Stimulated activated CD4-positive, alpha-beta T cell treated with anti-CD3 and anti-CD28 coated beads, Interleukin-4, amount 100 ng/mL, for 4 hours (primary cell): ENCODE data around the gene NR2C1.

ENCODE experiments used
- DNase-seq, 2 experiments: peaks; one replicate each; pipeline ENCODE4 v3.0.0-alpha.2; 2020

The NR2C1 gene

GRCh38 chr12:95083938-95084337 is 10.5 kb upstream of the NR2C1 start:
- DNase-seq = no peak

GRCh38 chr12:95083471-95083870 is 10.1 kb upstream of the NR2C1 start:
- no peak for DNase-seq

GRCh38 chr12:95077341-95077740 is 3.9 kb upstream of the NR2C1 start:
- DNase-seq = no peak

GRCh38 chr12:95074766-95075165 is 1.3 kb upstream of the NR2C1 start:
- no peak for DNase-seq

- no peak for DNase-seq
Observed at GRCh38 chr12:95073698-95074520, 491 bp upstream of the NR2C1 start.

GRCh38 chr12:95070378-95070777 is 3.0 kb downstream of the NR2C1 start:
- DNase-seq = no peak

- DNase-seq = no peak
Observed at GRCh38 chr12:95066091-95066855, 7.1 kb downstream of the NR2C1 start.

GRCh38 chr12:95060951-95061350 is 12.5 kb downstream of the NR2C1 start:
- DNase-seq = no peak

GRCh38 chr12:95059984-95060383 is 13.4 kb downstream of the NR2C1 start:
- DNase-seq = no peak

- DNase-seq = no peak
Observed at GRCh38 chr12:95057424-95057823, 16.0 kb downstream of the NR2C1 start.

- DNase-seq = no peak
Observed at GRCh38 chr12:95055057-95055456, 18.4 kb downstream of the NR2C1 start.

GRCh38 chr12:95054206-95054605 is 19.2 kb downstream of the NR2C1 start:
- DNase-seq = no peak

GRCh38 chr12:95051241-95051640 is 22.2 kb downstream of the NR2C1 start:
- no peak for DNase-seq

GRCh38 chr12:95037906-95038305 is 35.5 kb downstream of the NR2C1 start:
- no peak for DNase-seq

GRCh38 chr12:95034750-95035149 is 38.7 kb downstream of the NR2C1 start:
- no peak for DNase-seq

- DNase-seq = no peak
Observed at GRCh38 chr12:95022477-95022876, 50.9 kb downstream of the NR2C1 start.

GRCh38 chr12:95017482-95017881 is 55.9 kb downstream of the NR2C1 start:
- no peak for DNase-seq

GRCh38 chr12:95016120-95016519 is 57.3 kb downstream of the NR2C1 start:
- no peak for DNase-seq

GRCh38 chr12:95014554-95014953 is 58.9 kb downstream of the NR2C1 start:
- DNase-seq = no peak

GRCh38 chr12:95006206-95006605 is 67.2 kb downstream of the NR2C1 start:
- DNase-seq = no peak

- no peak for DNase-seq
Observed at GRCh38 chr12:95004610-95005009, 68.8 kb downstream of the NR2C1 start.

- DNase-seq = no peak
Observed at GRCh38 chr12:95003921-95004272, 69.5 kb downstream of the NR2C1 start.

- DNase-seq = peak; percentile 91 to 94
Observed at GRCh38 chr12:95003213-95003920, 70.1 kb downstream of the NR2C1 start, which contains the start of gene NDUFA12. Gene NDUFA12, minus strand, starts transcription at chr12:95003697. Its CDS starts 17 bp downstream, at chr12:95003680.

GRCh38 chr12:95002754-95003153 is 70.7 kb downstream of the NR2C1 start:
- DNase-seq = no peak
